BLaER1 treated with 17β-estradiol and CSF1 and Interleukin-3, amounts not matched to agents 10 nM and 100 nM (cell line): Measurements from ENCODE around the gene RCAN3.
"Not testable (repeated sequence)": the region's sequence is repeated elsewhere in the genome, so short reads cannot be mapped to it uniquely, and the experiment has no call there.

Source experiments
- H3K27ac ChIP-seq, 11 experiments: shearing (Covaris generic); formaldehyde crosslinking; 2 replicates each; pipeline ENCODE4 v1.8.1; 2022
- H3K27me3 ChIP-seq, 11 experiments: shearing (Covaris generic); formaldehyde crosslinking; 2 replicates each; pipeline ENCODE4 v1.8.1; 2022
- H3K36me3 ChIP-seq, 11 experiments: shearing (Covaris generic); formaldehyde crosslinking; 2 replicates each; pipeline ENCODE4 v1.8.1; 2022
- H3K4me1 ChIP-seq, 10 experiments: shearing (Covaris generic); formaldehyde crosslinking; 2 replicates each; pipeline ENCODE4 v1.8.1; 2022
- H3K4me2 ChIP-seq, 11 experiments: shearing (Covaris generic); formaldehyde crosslinking; 2 replicates each; pipeline ENCODE4 v1.8.1; 2022
- H3K4me3 ChIP-seq, 10 experiments: shearing (Covaris generic); formaldehyde crosslinking; 2 replicates each; pipeline ENCODE4 v1.8.1; 2022
- H3K9ac ChIP-seq, 11 experiments: shearing (Covaris generic); formaldehyde crosslinking; 2 replicates each; pipeline ENCODE4 v1.8.1; 2022
- H3K9me3 ChIP-seq, 11 experiments: shearing (Covaris generic); formaldehyde crosslinking; replicated peaks in 1 of 11; 2 replicates each; pipeline ENCODE4 v1.8.1; 2022
- H4K20me1 ChIP-seq, 11 experiments: shearing (Covaris generic); formaldehyde crosslinking; 2 replicates each; pipeline ENCODE4 v1.8.1; 2022
- Cebpa-rat ChIP-seq, 11 experiments: shearing (Covaris generic); IDR thresholded peaks; 2 replicates each; pipeline ENCODE4 v1.8.1; 2022

Gene RCAN3

DNA sequence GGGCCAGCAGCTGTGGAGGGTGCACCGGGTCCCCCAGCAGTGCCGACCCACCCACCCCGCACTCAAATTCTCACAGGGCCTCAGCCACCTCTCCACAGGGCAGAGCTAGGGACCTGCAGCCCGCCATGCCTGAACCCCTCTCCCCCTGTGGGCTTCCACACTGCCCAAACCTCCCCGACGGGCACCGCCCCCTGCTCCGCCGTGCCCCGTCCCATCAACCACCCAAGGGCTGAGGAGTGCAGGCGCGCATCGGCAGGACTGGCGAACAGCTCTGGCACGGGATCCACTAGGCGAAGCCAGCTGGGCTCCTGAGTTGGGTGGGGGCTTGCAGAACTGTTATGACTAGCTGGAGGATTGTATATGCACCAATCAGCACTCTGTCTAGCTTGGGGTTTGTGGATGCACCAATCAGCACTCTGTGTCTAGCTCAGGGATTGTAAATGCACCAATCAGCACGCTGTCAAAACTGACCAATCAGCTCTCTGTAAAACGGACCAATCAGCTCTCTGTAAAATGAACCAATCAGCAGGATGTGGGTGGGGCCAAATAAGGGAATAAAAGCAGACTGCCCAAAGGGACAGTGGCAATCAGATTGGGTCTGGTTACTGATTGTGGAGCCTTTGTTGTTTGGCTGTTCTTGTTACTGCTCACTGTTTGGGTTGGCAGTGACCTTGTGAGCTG lies 12.4 kb upstream of the RCAN3 start:
- H3K27ac ChIP-seq: no peak overlapping the region
- H3K4me2 ChIP-seq: no peak overlapping the region
- no peaks in the 10 kb centered on the region for H3K27me3 ChIP-seq
- peaks cover 8 to 25% (median 19%) of the 10 kb centered on the region in 10 experiments for H3K4me1 ChIP-seq
- no peaks in the 10 kb centered on the region for H3K36me3 ChIP-seq
- peaks cover 14 to 24% (median 20%) of the 10 kb centered on the region in 11 experiments for H3K9me3 ChIP-seq
- no peak for TF ChIP-seq Cebpa-rat (IDR thresholded peaks at IDR 0.05)
- no peak overlapping the region for H3K4me3 ChIP-seq
- H3K9ac ChIP-seq: no peak overlapping the region
- no peaks in the 10 kb centered on the region for H4K20me1 ChIP-seq

DNA sequence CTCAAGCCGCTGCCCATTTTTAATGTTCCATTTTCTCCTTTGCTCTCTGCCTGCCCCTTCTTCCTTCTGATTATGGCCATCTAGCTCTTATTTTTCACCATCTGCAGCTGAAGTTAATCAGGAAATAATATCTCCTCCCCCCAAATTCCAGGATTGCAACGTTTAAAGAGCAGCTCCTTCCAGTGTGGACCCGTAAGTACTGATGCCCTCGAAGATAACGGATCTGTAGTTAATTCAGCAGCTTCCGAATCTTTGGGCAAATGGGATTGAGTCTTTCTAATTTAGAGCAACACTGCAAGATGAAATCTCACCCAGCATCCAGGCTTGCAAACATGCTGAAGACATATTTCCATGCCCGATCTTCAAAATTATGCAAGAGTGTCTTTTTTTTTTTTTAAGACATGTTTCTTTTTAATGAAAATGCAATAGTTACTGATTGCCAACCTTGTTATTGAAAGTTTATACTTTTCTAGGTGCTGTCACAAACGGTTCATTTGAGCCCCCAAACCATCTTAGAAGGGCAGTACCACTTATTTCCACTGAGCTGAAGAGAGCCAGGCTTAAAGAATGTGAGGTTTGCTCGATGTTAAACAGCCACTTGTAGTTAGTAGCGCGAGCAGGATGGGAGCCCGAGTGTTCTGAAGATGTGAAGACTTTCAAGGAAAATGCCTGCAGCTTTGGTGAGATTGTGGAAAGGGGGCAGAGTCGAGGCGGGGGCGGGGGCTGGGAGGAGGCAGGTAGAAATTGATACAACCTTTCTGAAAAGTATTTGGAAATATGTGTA lies 10.9 kb upstream of the RCAN3 start:
- Histone ChIP-seq H3K27me3 (no peaks in the 10 kb centered on the region), H3K36me3 (no peaks in the 10 kb centered on the region), H3K9me3 (peaks cover 14 to 24% (median 20%) of the 10 kb centered on the region in 11 experiments), H4K20me1 (no peaks in the 10 kb centered on the region), H3K4me2 (no peak overlapping the region), H3K27ac (no peak overlapping the region), H3K9ac (no peak overlapping the region), H3K4me1 (peaks cover 4 to 11% (median 9%) of the 10 kb centered on the region in 10 experiments), H3K4me3 (no peak overlapping the region)
- no peak for TF ChIP-seq Cebpa-rat (IDR thresholded peaks at IDR 0.05)

DNA sequence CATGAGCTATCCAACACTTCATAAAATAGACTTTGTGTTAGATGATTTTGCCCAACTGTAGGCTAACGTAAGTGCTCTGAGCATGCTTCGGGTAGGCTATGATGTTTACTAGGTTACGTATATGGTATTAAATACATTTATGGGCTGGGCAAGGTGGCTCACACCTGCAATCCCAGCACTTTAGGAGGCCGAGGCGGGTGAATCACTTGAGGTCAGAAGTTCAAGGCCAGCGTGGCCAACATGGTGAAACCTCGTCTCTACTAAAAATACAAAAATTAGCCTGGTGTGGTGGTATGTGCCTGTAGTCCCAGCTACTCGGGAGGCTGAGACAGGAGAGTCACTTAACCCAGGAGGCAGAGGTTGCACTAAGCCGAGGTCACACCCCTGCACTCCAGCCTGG lies 9.7 kb upstream of the RCAN3 start:
- not testable (repeated sequence) for H3K4me3 ChIP-seq, H3K36me3 ChIP-seq, H3K4me1 ChIP-seq, H4K20me1 ChIP-seq, H3K4me2 ChIP-seq, H3K9ac ChIP-seq, H3K27ac ChIP-seq, H3K27me3 ChIP-seq
- peaks cover 14 to 24% (median 20%) of the 10 kb centered on the region in 11 experiments for H3K9me3 ChIP-seq

DNA sequence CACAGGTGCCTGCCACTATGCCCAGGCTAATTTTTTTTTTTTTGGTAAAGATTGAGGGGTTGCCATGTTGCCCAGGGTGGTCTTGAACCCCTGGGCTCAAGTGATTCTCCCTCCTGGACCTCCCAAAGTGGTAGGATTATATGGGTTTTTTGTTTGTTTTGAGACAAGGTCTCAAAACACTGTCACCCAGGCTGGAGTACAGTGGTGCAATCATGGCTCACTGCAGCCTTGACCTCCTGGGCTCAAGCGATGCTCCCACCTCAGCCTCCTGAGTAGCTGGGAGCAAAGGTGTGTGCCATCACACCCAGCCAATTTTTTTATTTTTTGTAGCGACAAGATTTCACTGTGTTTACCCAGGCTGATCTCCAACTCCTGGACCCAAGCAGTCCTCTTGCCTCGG lies 8.9 kb upstream of the RCAN3 start:
- no peak overlapping the region for H3K4me3 ChIP-seq
- H3K4me1 ChIP-seq: no peaks in the 10 kb centered on the region
- no peak overlapping the region for H3K27ac ChIP-seq
- no peak overlapping the region for H3K4me2 ChIP-seq
- H3K27me3 ChIP-seq: no peaks in the 10 kb centered on the region
- no peak for TF ChIP-seq Cebpa-rat (IDR thresholded peaks at IDR 0.05)
- H3K36me3 ChIP-seq: no peaks in the 10 kb centered on the region
- H3K9me3 ChIP-seq: peaks cover 14 to 22% (median 20%) of the 10 kb centered on the region in 11 experiments
- H4K20me1 ChIP-seq: no peaks in the 10 kb centered on the region
- no peak overlapping the region for H3K9ac ChIP-seq

DNA sequence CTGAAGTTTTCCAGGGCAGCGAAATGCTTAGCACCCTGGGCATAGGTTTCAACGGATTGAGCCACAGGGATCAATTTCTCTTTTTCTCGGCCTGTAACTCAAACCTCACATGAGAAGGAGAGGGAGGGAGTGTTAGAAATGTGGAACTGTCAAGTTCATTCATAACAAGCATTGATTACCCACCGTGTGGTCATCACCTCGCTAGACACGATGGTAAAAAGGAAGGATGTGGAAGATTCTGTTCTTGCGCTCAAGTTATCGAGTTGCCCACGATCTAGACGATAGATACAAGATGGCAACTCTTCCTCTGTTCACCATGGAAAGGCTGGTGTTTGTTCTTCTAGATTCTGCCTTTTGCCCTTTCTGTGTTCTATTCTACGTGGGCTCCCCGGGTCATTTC lies 4.0 kb upstream of the RCAN3 start:
- no peak for TF ChIP-seq Cebpa-rat (IDR thresholded peaks at IDR 0.05)
- Histone ChIP-seq H3K27ac (no peak overlapping the region), H3K36me3 (no peaks in the 10 kb centered on the region), H3K27me3 (peaks cover 5 to 24% (median 19%) of the 10 kb centered on the region in 11 experiments; a peak in 21 of 22 replicates), H3K9ac (no peak overlapping the region), H3K4me1 (peaks cover 16 to 25% (median 23%) of the 10 kb centered on the region in 10 experiments), H3K4me2 (no peak overlapping the region), H4K20me1 (no peaks in the 10 kb centered on the region), H3K4me3 (no peak overlapping the region), H3K9me3 (no peaks in the 10 kb centered on the region)

DNA sequence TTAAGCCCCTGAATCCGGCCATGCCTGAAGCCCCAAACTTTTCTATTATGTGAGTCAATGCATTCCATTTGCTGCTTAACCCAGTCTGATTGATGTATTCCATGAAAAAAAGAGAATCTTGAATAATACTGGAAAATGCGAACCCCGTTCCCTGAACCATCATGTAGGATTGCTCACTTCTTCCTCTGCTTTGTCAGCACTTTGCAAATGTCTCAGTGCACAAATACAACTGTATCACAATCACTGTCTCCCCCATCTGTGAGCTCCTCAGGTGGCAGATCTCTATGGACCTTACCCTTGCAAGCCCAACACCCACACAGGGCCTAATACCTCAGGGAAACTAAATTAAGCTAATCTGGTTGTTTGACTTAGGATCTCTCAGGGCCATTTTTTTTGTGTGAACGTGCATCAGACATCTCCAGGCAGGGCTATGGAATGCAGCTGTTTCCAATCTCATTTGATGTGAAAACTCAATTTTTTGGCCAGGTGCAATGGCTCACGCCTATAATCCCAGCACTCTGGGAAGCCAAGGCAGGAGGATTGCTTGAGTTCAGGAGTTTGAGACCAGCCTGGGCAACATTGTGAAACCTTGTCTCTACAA lies 2.1 kb upstream of the RCAN3 start:
- no peaks in the 10 kb centered on the region for H3K9me3 ChIP-seq
- H3K9ac ChIP-seq: no peak overlapping the region
- no peaks in the 10 kb centered on the region for H3K36me3 ChIP-seq
- H3K27me3 ChIP-seq: peaks cover 21 to 44% (median 38%) of the 10 kb centered on the region in 11 experiments
- H3K27ac ChIP-seq: no peak overlapping the region; a peak in 1 of 22 replicates
- H3K4me3 ChIP-seq: no peak overlapping the region
- TF ChIP-seq Cebpa-rat (IDR thresholded peaks at IDR 0.05): no peak
- H3K4me2 ChIP-seq: peak overlapping the region; percentile 84 to 98 (median 93); a peak in 20 of 22 replicates
- peaks cover 16 to 26% (median 23%) of the 10 kb centered on the region in 10 experiments for H3K4me1 ChIP-seq
- peaks cover 0 to 3% (median 0%) of the 10 kb centered on the region in 11 experiments; a peak in 1 of 22 replicates for H4K20me1 ChIP-seq

DNA sequence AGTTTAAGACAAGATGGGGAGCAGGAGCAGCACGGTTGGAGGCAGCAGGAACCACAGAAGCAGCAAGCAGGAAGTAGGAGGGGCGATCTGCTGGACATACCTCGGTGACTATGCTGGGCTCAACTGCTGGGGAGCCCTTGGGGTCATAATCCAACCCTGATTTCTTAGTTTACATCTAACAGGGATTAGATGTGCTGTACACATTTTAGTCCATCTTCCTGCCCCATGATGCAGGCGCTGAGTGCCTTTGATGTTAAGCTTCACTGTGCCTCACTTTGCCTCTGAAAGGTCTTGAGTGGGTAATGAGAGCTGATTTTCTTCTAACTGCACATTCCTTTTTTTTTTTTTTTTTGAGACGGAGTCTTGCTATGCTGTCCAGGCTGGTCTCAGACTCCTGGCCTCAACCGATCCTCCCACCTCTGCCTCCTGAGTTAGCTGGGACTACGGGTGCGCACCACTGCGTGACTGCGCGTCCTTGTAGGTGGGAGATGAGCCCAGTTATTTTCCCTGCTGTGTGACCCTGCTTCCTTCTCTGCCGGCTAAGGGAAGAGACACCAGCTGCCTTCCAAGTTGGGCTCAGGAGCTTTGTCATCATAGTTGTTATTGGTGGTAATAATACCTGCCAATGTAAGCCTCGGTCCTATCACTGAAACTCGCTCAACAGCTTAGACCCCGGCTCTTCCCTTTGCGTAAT lies 1.1 kb upstream of the RCAN3 start:
- Histone ChIP-seq H3K4me2 (peak overlapping the region; percentile 84 to 98 (median 93)), H3K27me3 (peaks cover 21 to 52% (median 44%) of the 10 kb centered on the region in 11 experiments), H3K4me3 (peak overlapping the region; percentile 66 to 83 (median 74); a peak in 19 of 20 replicates), H3K27ac (peak overlapping the region in 4 of 11 experiments; percentile 74 to 82 (median 78); a peak in 6 of 22 replicates), H3K36me3 (no peaks in the 10 kb centered on the region), H3K4me1 (peaks cover 16 to 26% (median 23%) of the 10 kb centered on the region in 10 experiments), H3K9me3 (no peaks in the 10 kb centered on the region), H4K20me1 (peaks cover 0 to 3% (median 0%) of the 10 kb centered on the region in 11 experiments; a peak in 1 of 22 replicates), H3K9ac (peak overlapping the region in 6 of 11 experiments; percentile 71 to 91 (median 82); a peak in 10 of 22 replicates)
- TF ChIP-seq Cebpa-rat (IDR thresholded peaks at IDR 0.05): 0 out of 22 replicates have a peak, but pooled peaks of 1 of the 11 experiments have one; percentile 20

DNA sequence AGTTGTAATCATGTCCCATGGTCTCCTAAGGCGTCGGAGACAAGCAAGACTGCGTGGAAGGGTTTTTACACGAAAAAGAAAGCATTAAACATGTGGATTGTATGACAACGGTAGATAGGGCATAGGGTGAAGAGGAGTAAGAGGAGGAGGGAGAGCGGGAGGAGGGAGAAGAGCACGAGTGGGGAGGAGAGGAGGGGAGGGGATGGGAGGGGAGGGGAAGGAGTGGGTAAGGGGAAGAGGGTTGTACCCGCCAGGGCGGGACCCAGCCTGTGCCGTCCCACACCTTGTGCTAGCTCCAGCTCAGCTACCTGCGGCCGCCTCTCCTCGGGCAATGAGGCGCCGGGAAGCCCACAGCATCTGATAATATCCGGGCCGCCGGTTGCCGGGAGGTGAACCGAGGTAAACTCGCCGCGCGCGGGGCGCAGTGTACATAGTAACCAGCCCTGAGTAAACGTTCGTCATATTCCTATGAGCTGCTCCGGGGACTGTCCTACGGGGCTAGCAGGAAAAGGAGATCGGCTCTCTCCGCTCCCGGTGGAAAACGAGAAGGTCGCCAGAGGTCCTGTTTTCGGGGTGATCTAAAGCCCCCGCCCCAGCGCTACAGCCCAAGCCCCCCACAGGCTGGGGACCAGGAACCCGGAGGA lies 449 bp upstream of the RCAN3 start:
- Histone ChIP-seq H3K4me2 (peak overlapping the region; percentile 84 to 98 (median 93)), H3K36me3 (no peaks in the 10 kb centered on the region), H3K27ac (peak overlapping the region in 10 of 11 experiments; percentile 9 to 82 (median 62); a peak in 16 of 22 replicates), H3K27me3 (peaks cover 21 to 56% (median 44%) of the 10 kb centered on the region in 11 experiments), H4K20me1 (peaks cover 0 to 3% (median 0%) of the 10 kb centered on the region in 11 experiments; a peak in 1 of 22 replicates), H3K4me1 (peaks cover 16 to 26% (median 23%) of the 10 kb centered on the region in 10 experiments), H3K4me3 (peak overlapping the region; percentile 66 to 83 (median 74)), H3K9me3 (no peaks in the 10 kb centered on the region), H3K9ac (peak overlapping the region; percentile 60 to 91 (median 78))
- TF ChIP-seq Cebpa-rat (IDR thresholded peaks at IDR 0.05): no peak
